Stimulated activated CD4-positive, alpha-beta T cell treated with anti-CD3 and anti-CD28 coated beads, Interleukin-12 subunit alpha, Interleukin-12 subunit beta, amount 100 ng/mL, for 48 hours (primary cell): ENCODE results near the gene CPEB4.
A peak's percentile ranks its signal among the peaks of the same experiment; 100 is the strongest.

Experiments used
- DNase-seq, 3 donors: peaks; one replicate each; pipeline ENCODE4 v3.0.0-alpha.2; 2020; ENCODE audit warnings: low read depth in 2 of 3, low spot score in 1 of 3

The CPEB4 gene

DNA sequence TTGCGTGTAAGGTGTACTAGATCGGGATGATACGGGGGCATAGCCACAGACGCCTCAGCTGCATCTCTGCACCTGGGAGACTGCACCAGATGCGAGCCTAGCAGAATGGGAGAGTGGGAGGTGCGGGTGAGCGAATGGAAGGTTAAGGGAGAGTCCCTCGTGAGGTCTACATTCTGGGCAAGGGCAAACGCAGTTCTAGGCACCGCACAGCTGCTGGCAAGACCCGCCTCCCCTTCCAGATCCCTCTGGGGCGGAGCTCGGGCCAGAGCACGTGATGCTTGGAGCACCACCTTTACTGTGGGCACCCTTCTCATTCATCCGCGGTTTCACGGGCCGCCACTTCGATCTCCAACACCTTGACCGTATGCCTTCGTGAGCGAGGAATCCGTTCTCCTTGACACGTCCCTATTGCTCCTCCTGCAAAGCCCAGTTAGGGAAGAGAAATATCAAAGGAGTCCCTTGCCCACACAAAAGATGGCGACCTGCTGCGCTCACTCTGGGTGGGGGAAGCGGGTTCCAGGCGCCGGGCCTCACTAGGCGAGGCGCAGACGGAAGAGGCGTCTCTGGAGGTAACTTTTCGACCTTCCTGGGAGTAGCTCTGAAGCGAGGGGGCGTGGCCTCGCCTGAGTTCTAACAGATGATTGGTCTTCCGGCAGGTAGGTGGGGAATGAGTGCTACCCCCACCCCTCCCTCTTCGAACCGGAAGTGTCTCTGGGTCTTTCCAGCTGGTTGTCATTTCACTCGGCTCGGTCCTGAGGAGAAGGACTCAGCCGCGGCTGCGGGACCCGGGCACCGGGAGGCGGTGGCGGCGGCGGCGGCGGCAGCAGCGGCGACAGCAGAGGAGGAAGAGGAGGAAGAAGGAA lies at the start of gene CPEB4:
Gene CPEB4 (plus strand): TSS at position 740 of the 863 bp plus-strand sequence. CDS start 1,385 bp downstream, outside the sequence.
- DNase-seq = peak; percentile 92 to 96 (median 95)

DNA sequence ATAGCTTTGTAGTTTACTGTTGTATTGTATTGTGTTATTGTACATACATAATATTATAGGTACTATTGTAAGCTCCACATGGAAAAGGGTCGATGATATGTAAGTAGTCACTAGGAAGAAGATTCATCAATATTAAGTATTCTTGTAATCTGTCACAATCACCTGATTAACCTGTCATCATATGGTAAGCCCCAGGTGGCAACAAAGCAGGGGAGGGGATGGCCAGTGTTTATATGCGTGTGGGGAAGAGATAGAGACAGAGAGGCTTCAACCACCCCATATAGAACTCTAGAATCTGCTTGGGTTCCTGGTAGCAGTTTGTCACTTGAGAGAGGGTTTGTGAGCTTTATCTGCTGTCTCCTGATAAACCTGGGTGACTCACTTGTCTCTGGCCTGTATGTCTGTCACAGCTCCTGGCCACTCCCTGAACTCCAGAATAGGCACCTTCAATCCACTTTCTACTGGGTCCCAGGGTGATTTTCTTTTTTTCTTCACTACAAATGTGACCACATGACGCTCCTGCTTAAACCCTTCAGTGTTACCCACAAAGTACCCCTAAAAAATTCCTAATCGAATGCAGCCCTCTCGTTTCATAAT lies 48.9 kb upstream of the CPEB4 start:
- DNase-seq = no peak

DNA sequence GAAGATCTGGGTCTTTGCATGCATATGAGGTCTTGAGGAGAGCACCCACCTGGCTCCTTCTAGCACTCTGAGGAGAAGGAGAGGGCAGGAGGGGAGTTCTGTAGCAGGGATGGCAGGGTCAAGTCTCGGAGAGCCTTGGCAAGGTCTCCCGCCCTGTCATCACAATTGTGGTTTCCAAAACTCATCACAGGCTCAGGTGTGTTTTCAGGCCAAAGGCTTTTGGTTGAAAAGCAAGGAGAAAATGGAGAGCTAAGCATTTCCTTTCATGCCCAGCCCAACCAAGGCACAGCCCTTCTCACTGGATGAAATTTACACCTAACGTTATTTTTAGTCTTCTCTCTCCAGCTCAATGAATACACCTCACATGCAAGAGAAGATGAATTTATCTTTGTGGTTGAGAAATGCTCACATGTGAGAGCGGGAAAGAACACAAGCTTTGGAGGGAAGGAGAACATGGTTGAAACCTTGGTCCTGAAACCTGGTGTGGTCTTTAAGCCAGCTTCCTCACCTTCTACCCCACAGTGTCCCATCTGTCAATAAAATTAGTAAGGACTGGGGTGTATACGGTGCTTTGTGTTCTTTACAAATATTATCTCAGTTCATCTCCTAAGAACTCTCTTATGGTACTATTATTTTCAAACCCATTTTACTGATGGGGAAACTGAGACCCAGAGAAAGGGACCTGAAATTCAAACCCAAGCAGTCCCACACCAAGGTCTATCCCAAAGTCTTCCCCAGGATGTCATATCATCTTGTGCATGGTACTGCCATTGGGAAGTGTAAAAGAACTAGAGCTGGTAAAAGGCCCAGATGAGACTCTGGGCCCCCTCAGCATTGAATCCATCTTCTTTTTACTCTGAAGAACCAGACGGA lies 47.8 kb upstream of the CPEB4 start:
- no peak for DNase-seq

DNA sequence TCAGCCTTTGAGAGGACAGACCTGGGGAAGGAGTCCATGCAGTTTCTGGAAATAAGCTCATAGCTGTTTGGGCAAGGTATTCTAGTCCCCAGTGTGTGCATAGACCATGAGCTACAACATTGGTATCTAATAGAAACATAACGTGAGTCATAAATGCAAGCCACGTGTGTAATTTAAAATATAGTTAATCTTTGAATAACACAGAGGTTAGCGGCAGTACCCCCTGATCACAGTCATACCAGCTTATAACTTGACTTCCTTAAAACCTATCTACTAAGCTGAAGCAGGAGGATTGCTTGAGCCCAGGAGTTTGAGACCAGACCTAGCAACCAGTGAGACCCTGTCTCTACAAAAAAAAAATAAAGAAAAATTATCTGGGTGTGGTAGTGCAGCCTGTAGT lies 46.4 kb upstream of the CPEB4 start:
- DNase-seq = no peak

DNA sequence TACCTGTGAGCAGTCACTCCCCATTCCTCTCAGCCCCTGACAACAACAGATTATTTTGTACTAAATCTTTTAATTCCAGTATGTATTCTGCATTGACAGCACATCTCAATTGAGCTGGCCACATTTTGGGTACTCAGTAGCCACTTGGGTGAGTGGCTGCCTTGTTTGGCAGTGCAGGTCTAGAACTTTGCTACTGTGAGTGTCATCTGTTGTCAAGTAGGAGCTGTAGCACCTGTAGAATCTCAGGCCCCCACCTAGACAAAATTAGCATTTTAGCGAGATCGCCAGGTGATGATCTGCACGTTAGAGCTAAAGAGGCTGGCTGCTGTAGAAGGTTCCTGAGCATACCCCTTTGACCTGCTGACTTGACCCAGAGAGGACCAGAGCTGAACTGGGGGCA lies 44.4 kb upstream of the CPEB4 start:
- DNase-seq = no peak

DNA sequence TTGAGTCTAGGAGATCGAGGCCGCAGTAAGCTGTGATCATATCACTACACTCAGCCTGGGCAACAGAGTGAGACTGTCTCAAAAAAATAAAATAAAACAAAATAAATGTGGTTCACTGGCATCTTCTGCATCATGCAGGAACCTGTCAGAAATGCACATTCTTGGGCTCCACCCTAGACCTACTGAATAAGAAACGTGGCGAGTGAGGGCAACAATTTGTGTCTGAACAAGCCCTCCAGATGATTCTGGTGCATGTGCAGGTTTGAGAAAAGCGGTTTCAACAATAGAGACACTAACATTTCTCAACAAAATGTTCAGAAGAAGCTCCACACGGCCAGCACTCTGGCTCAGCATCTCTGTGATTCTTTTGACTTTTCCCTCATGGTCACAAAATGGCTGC lies 42.8 kb upstream of the CPEB4 start:
- DNase-seq = no peak

DNA sequence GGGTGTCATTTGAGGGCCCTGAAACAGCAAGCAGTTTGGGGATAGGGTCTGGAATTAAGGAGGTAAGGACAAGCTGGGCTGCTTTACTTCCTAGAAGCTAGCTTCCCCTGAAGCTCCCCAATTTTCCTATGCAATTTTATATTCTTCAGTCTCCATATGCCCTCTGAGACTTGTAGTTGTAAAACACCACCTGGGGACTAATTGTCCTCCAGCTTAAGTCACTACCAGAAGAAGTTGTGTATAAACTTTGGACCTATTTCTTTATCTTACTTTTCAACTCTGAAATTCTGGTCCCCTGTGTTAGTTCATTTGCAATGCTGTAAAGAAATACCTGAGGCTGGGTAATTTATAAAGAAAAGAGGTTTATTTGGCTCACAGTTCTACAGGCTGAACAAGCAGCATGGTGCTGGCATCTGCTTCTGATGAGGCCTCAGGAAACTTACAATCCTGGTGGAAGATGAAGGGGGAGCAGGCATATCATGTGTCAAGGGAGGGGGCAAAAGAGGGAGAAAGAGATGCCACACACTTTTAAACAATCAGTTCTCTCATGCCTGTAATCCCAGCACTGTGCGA lies 41.1 kb upstream of the CPEB4 start:
- no peak for DNase-seq

DNA sequence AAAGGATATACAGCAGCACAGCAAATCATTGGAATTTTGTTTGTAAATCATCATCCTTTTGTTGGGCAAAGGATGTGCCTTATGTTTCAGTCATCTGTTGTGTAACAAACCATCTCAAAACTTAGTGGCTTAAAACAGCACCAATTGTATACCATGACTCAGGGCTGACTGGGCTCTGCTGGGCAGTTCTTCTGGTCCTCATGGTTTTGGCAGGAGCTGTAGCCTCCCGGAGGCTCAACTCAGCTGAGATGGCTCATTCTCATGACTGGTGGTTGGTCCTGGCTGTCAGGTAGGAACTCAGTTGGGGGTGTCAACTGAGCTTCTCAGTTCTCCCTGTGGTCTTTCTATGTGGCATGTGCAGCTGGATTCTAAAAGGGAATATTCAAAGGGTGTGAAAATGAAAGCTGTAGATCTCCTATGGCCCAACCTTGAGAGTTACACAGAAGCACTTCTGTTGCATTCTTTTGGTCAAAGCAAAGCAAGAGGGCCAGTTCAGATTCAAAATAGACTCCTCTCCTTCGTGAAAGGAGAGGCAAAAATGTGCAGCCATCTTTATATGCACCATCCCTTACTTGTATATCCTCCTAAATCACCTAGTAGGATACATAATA lies 39.1 kb upstream of the CPEB4 start:
- no peak for DNase-seq

DNA sequence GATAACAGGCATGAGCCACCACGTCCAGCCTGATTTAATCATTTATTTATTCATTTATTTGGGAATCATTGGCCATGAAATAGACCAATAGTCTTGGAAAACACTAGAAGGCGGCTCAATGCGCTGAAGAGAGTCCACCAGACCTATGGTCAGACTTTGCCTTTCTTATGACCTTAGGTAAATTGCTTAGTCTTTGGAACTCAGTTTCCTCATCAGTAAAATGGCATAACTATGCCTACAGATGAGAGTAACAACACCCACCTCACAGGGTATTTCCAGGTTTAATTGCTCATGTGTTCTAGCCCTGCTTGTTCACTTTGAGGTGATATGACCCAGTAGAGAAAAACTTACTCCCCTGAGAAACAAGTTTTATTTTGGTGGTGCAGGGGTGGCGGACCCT lies 38.2 kb upstream of the CPEB4 start:
- no peak for DNase-seq

DNA sequence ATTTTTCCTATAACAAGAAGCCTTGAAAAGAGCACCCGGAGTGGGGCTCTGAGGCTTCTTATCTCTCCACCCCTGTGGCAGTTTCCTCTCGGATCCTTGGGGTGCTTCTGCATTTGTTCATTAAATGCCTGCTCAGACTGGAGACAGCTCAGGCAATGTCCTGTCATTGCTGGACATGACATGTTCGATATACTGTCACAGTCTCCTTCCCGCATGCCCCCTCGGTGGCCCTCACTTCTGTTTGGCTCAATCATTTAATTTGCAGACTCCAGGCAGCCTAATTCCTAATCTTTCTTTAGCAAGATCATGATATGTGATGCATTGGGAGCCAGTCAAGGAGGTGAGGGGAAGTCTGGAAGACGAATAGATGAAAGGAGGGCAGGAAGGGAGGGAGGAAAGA lies 37.5 kb upstream of the CPEB4 start:
- no peak for DNase-seq

DNA sequence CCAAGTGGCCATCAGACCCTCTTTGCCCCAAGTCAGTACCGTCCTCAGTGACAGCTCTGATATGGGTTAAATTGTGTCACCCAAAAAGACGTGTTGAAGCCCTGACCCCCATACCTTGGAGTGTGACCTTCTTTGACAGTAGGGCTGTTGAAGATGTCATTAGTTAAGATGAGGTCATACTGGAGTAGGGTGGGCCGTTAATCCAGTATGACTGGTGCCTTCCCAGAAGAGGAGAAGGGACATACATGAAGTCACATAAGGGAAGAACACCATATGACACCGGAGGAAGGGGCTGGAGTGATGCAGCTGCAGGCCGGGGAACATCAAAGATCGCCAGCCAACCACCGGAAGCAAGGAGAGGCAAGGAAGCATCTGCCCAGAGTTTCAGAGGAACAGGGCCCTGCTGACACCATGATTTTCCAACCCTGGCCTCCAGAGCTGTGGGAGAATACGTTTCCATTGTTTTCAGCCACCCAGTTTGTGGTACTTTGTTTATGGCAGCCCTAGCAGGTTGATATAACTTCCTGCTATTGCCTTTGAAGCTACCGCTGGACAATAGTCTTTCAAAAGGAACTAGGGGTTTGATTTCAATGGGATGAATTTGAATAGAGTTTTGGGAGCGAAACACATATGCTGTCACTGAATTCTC lies 36.4 kb upstream of the CPEB4 start:
- DNase-seq = no peak

DNA sequence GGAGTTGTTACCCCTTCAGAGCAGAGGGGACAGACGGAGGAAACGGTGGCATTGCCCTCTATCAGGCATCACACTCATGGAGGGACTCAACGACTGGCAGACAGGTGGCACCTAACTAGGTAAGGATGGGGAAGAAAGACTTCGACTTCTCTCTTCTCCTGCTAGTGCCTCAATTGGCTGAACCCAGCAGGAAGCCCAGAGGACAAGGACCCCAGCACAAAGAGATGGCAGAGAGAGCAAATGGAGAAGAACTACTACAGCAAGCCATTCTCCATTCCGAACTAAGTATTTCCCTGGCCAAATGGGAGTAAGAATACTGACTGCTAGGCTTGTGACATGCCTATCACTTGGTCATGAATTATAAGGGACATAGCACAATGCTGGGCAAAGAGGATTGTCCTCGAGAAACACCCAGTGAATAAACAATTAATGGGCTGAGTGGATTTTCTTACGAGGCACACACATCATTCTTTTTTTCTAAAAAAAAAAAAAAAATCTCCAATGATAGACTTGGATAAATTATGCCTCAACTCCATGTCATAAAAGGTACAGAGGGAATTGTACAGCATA lies 35.3 kb upstream of the CPEB4 start:
- DNase-seq = no peak

DNA sequence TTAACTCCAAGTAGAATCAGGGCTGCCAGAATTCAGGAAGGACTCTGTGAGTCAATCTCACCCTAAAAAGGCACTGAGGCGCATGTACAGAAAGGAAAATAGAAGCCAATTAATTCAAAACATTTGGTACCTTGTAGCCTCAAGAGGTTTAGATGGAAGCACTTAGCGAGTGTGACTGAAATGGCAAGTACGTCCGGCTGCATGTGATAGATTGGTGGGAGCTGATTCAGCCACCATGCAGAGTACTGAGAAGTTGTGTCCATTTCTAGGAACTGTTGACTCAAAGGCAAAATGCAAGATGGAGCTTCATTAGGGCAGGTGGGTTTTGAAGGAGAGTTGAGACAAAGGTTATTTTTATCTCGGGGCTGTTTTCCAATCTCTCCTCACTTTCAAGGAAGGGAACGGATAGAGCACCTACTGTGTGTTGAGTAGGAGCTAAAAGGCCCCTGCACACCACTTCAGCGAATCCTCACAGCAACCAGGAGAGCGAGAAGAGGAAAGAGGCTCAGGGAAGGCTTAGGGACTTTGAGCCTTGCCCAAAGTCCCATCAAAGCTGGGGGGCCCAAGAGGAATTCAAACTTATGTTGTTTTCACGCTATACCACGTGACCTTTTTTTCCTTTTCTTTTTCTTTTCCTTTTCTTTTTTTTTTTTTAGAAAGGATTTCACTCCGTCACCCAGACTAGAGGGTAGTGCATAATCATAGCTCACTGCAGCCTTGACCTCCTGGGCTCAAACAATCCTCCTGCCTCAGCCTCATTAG lies 34.6 kb upstream of the CPEB4 start:
- DNase-seq = no peak

DNA sequence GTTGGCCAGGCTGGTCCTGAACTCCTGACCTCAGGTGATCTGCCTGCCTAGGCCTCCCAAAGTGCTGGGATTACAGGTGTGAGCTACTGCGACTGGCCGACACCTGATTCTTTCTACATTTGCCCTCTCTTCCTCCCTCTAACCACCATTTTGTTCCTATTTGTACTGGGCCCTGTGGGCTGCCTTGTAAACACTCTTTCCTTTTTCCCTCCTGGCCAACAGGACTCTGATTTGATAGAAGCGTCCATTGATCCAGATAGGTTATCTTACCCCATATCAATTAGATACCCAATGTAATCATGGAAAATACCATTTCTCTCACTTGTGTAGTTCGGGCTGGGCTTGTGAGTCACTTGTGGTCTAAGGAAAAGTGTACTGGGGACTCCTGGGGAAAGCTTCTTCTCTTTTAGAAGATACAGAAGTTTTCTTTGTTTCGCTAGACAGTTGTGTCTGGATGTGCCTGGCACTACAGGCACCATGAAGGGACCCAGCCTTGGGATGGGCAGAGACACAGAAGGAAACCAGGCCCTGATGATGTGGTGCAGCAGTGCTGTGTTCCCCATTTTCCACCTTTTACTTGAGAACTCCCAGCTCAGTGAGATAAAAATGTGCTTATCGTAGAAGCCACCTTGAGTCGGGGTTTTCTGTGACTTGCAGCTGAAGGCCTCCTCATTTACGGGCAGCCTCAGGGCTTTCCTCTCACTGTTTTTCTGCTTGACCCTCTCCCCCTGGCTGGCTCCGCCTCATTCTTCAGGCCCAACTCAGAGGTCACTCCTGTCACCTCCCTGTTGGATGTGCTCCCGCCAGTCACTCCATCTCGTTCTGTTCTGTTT lies 32.8 kb upstream of the CPEB4 start:
- DNase-seq = no peak

DNA sequence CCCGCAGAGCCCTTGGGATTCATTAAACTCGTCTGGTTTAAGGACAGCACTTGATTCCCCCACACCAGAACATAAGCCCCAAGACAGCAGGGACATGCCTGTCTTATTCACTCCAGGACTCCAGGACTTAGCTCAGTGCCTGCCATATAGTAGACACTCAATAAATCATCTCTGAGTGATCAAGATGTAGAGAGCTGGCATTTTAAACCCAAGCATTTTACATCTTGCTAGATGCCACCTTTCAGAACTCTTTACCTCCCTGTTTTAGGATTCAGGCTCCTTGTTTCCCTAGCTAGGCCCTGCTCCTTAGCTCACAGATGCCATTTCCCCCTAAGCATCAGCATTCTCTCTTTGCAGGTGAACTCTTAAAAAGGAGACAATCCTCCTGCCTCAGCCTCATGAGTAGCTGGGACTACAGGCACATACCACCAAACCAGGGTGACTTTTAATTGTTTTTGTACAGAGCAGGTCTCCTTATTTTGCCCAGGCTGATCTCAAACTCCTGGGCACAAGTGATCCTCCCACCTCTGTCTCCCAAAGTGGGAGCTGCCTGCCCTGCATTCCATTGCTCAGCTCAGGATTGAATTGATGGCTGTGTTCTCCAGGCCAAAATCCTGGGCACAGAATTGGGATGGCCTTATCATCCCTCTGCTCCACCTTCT lies 32.0 kb upstream of the CPEB4 start:
- DNase-seq = no peak

DNA sequence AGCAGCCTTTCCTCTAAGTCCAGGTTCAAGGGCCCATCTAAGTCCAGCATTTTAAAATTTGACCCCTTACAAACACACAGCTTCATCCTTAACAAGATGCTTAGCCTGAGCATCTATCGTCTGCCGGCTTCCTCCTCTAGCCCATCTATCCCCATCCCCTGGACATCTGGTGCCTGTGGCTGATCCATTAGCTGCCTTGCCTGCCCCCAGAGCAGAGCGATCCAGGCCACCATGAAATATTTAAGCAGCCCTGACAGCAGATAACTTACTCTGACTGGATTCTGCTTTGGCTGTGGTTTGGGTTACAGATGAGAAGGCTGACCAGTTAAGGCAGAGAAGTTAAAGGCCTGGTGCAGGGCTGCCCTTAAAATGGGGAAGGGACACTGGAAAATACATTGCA lies 30.9 kb upstream of the CPEB4 start:
- DNase-seq = no peak

DNA sequence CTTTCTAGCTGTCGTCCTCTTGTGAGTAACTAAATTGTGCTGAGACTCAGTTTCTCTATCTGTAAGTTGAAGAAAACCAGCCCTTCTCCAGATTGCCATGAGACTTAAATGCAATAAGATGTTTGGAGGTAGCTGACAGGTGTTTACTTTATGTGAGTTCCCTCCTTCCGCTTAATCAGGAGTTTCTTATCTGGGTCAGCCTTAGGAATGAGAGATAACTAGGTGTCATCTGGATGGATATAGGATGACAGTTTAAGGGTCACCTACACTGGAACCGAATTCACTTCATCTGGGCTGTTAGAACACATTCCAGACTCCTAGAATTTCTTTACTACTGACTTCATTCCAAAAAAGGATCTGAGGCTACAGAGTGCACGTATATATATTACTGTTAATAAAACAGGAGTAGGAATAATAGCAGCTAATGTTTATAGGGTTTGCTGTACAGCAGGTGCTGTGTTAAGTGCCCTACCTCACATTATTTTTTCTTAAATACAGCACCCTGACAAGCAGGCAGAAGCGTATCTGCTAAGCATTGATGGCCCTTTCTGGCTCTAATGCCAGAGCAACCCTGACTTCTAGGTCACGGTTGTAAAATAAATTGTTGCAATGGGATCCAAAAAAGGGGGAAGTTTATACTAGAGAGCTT lies 30.0 kb upstream of the CPEB4 start:
- DNase-seq = no peak
